NCI-H2227 (cell line): Measurements from ENCODE around the gene CEP128.
A peak's percentile ranks its signal among the peaks of the same experiment; 100 is the strongest.

Source experiments
- DNase-seq: peaks from one replicate; lab custom pipeline; 2025; ENCODE audit not compliant: unreplicated experiment; lab: John Stamatoyannopoulos, UW

CEP128 gene

DNA sequence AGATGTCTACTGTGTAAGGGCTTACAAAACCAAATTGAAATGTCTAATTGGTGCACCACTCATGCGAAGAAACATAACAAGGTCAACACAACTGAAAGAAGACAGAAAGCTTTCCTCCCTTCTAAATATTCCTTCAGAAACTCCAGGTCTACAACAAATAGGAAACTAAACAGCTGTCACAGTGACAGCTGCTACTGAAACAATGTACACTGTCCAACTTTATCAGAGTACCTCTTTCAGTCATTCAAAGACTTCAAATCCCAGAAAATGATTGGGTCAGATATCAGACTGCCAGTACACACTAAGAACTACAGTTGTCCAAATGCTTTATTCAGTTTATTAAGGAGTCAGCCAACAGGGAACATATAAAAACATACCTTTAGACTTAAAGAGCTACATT lies 35.2 kb downstream of the CEP128 start:
- no peak for DNase-seq

DNA sequence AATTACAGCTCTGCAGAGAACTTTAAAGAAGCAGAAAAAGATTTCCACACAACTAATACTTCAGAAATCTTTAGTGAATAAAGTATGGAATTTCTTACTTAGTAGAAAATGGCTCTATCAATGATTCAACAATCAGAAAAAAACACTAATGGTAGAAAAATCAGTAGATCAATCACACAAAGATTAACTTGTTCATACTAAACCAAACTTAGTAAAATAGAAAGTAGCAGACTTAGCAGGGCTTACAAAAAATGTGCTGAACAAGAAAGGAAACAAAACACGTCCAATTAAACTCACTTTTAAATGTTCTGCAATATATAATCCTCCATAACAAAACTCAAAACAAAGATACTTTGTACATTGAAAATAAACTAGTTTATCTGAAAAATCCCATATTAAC lies 38.9 kb downstream of the CEP128 start:
- no peak for DNase-seq

DNA sequence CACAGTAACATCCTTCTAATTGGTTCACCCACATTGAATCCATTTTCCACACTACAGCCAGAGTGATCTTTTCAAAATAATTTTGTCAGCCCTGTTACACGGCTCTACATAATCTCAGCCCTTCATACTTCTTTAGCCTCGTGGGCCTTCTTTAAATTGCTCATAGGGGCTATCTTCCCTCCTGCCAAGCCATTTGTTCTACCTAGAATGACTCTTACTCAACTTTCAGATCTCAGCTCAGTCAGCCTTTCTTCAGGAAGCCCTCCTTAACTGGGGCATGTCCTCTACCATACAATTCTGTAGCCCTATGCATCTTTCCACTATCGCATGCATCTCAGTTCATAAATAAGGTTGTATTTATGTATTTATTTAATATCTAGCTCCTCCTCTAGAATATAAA lies 39.7 kb downstream of the CEP128 start:
- DNase-seq, result no peak

DNA sequence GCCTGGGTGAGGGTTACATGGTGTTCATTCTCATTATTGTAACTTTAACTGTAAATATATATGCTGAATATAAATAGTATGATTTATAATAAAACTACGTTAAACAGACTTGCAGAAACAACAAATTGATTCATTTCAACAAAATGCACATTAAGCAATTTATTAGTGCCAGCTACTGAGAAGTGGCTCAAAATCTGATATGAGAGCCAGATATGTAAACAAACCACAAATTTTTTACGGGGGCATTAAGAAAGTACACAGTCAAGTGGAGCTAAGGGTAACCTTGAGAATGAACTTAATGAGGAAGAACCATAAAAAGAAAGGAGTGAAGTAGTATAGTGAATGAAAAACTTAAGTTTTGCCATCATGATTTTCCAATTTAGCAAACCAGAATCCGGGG lies 40.3 kb downstream of the CEP128 start:
- no peak for DNase-seq

DNA sequence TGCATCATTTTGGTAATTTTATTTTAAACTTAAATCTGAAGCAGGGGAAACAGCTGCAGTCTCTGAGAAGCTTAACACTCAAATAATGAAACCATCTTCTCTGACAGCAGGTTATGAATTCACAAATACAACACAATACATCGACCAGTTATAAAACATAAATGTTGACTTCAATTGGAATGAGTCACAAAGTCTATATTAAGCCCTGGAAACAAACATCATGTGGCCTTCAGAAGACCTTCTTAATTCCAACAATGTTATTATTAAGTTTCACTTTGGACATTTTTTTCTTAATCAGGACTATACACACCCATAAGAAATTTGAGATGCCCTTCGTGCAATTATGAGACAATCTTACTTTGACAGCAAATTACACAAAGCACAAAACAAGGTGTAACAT lies 68.9 kb downstream of the CEP128 start:
- DNase-seq, result no peak

DNA sequence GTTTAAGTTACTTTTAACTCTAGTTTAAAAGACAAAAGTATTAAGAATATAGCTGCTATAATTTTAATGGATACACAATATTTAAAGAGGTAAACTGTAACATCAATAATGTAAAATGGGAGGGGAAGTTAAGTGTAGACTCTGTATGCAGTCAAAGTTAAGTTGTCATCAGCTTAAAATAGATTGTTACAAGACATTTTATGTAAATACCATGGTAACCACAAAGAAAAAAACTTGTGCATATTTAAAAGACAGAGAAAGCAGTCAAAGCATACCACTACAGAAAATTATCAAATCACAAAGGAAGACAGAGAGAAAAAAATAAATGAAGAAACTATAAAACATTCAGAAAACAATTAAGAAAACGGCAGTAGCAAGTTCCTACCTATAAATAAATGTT lies 73.3 kb downstream of the CEP128 start:
- no peak for DNase-seq

GRCh38 chr14:80867798-80868197 lies 73.7 kb downstream of the CEP128 start:
- no peak for DNase-seq

DNA sequence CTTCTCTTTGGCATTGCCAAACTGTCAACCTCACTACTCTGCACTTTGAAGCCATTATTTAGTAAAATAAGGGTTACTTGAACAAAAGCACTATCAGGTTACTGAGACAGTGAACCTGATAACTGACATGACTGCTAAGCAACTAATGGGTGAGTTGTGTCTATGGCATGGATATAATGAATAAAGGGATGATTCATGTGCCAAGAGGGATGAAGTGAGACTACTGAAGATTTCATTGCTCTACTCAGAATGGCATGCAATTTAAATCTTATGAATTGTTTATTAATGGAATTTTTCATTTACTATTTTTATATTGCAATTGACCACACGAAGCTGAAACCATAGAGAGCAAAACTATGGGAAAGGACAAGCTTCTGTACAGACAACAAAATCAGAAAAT lies 74.4 kb downstream of the CEP128 start:
- DNase-seq, result no peak

DNA sequence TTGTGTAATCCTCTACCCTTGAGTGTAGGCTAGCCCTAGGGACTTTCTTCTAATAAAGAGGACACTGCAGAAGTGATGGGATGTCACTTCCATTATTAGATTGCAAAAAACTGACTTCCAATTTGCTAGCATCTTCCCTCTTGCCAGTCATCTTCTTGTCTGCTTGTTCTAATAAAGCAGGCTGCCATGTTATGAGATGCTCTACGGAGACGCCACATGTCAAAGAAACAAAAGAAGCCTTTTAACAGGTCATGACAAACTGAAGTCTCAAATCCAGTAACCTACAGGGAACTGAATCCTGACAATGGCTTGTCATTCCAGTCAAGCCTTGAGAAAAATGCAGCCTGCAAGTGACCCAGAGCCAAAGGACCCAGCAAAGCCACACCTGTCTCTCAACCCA lies 76.0 kb downstream of the CEP128 start:
- no peak for DNase-seq

- DNase-seq, result no peak
Observed at GRCh38 chr14:80862983-80863382, 78.6 kb downstream of the CEP128 start.

GRCh38 chr14:80862541-80862940 lies 79.0 kb downstream of the CEP128 start:
- DNase-seq, result no peak

- peak; percentile 37 for DNase-seq
Observed at GRCh38 chr14:80850197-80850814, 91.2 kb downstream of the CEP128 start.

GRCh38 chr14:80847070-80847469 lies 94.5 kb downstream of the CEP128 start:
- no peak for DNase-seq

- no peak for DNase-seq
Observed at GRCh38 chr14:80845856-80846255, 95.7 kb downstream of the CEP128 start.

- no peak for DNase-seq
Observed at GRCh38 chr14:80844872-80845271, 96.7 kb downstream of the CEP128 start.

GRCh38 chr14:80839743-80840142 lies 101.8 kb downstream of the CEP128 start:
- DNase-seq, result no peak

GRCh38 chr14:80809663-80810062 lies 131.9 kb downstream of the CEP128 start:
- DNase-seq, result no peak

- DNase-seq, result no peak
Observed at GRCh38 chr14:80805136-80805535, 136.4 kb downstream of the CEP128 start.

DNA sequence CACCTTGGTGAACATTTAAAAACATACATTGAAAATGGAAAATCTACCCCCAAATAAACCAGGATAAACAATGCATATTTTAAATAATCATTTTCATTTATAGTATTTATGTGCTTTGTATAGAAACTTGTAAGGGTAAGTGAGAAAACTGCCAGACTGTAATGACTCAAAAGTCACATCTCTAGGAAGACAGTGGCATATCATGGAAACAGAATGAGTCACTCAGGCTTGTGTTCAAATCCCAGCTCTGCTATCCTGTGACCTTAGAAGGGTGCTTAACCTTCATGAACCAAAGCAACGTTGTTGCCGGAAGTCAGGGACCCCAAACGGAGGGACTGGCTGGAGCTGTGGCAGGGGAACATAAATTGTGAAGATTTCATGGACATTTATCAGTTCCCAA lies 142.7 kb downstream of the CEP128 start:
- DNase-seq, result no peak

GRCh38 chr14:80798211-80798610 lies 143.3 kb downstream of the CEP128 start:
- DNase-seq, result no peak

GRCh38 chr14:80792771-80793170 lies 148.8 kb downstream of the CEP128 start:
- no peak for DNase-seq

DNA sequence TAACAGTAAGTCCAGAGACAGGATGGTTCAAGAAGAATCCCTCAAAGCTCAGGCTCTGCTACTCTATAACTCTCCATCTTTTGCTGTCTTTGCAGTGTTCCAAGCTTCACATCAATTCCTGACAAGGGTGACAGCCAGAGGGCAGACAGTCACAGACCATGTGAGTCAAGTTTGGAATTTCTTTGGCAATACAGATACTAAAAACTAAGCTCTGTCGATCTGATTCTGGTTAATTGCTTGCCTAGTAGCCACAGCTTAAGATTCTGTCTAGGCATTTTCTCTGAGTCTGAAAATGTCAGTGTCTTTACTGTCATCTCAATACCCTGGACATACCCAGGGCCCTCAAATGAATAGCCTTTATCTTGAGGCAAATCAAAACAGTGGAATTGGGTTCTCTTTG lies 153.7 kb downstream of the CEP128 start:
- no peak for DNase-seq

- no peak for DNase-seq
Observed at GRCh38 chr14:80784820-80785219, 156.7 kb downstream of the CEP128 start.

DNA sequence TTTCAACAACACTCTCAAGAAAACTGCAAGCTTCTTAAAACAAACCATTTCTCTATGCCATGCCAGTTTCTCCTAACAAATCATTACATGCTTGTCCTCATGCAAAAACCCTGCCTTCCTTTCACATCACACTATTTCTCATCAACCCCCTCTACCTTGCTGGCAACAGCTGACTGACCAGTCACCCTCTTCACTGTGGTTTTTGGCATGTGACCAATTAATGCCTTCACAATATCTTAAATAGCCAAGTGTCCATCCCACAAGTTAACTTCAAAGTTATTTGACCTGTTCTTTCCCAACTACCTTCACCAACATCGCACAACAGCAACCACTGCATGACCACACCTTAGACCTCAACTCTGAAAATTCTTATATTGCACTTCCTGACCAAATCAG lies 159.6 kb downstream of the CEP128 start:
- no peak for DNase-seq
